Vagina (tissue), 2 donors: ENCODE results near the gene GATAD2A.

Source experiments
- POLR2A ChIP-seq, 2 donors: fragments of 450-650 bp; IDR thresholded peaks; one replicate each; pipeline ENCODE4 v1.6.1; 2017; ENCODE audit warnings: antibody characterized with exemption in 2 of 2, mild to moderate bottlenecking in 2 of 2, moderate library complexity in 2 of 2
- TF ChIP-seq, protein P1 (sequence below), 3 experiments: fragments of 450-650 bp in 2 of 3; fragments of 200-600 bp in 1 of 3; sonication (generic) in 1 of 3; IDR thresholded peaks; one replicate each; pipeline ENCODE4 v1.5.1; 2017 to 2019; ENCODE audit warnings: antibody characterized with exemption in 3 of 3, mild to moderate bottlenecking in 2 of 3, moderate library complexity in 2 of 3

DNA sequence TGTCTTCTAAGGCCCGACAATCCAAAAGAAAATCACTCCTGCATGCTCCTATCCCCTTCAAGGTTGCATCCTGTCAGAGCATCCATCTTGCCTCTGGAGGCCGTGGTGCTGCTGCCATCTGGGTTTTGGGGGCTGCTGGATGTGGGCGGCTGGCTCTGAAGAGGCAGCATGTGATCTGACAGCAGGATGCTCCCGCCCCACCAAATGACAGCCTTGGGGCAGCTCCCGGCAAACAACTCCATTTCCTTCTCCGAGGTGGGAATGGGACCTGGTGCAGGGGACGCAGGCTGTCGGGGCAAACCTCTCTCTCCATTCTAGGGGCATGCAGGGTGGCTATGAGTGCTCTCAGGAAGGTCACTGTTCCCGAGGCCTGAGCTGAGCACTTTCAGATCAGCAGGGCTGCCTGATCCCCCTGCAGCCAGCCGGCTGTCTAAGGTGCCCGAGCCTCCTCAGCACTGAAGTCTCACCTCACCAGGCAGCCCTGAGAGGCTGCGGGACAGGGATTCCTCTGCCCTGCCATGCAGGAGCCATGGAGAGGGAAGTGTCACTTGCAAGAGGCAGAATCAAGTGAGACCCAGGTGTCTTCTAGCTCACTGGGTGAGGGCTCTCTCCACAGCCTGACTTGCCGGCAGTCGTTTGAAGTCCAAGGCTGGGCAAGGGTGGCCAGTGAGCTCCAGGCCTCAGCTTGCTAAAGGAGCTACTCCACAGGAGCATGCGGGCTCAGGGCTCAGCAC lies 81.0 kb downstream of the GATAD2A start:
- TF ChIP-seq, protein P1, sequence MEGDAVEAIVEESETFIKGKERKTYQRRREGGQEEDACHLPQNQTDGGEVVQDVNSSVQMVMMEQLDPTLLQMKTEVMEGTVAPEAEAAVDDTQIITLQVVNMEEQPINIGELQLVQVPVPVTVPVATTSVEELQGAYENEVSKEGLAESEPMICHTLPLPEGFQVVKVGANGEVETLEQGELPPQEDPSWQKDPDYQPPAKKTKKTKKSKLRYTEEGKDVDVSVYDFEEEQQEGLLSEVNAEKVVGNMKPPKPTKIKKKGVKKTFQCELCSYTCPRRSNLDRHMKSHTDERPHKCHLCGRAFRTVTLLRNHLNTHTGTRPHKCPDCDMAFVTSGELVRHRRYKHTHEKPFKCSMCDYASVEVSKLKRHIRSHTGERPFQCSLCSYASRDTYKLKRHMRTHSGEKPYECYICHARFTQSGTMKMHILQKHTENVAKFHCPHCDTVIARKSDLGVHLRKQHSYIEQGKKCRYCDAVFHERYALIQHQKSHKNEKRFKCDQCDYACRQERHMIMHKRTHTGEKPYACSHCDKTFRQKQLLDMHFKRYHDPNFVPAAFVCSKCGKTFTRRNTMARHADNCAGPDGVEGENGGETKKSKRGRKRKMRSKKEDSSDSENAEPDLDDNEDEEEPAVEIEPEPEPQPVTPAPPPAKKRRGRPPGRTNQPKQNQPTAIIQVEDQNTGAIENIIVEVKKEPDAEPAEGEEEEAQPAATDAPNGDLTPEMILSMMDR (IDR thresholded peaks at IDR 0.05): no peak
- TF ChIP-seq POLR2A (IDR thresholded peaks at IDR 0.05): no peak
